ENCODE results near the gene ZAR1. TPM values are rescaled to one million over a fixed set of nuclear protein-coding genes. Genes with fewer than 3 reads are reported as not detected.

The ZAR1 gene
- total and polyA plus RNA-seq, 7 donors: not detected

GRCh38 chr4:48467891-48468290, 22.2 kb upstream of the ZAR1 start:
- Histone ChIP-seq H3K27me3 (no peaks in the 10 kb centered on the region), H3K4me1 (no peaks in the 10 kb centered on the region), H3K36me3 (no peaks in the 10 kb centered on the region), H3K4me3 (no peak overlapping the region), H3K9me3 (no peaks in the 10 kb centered on the region), H3K27ac (no peak overlapping the region)
- intact Hi-C loops (cut with DNase I): no loop called here
- 67 to 76% methylated on average over 4 to 5 of the region's 5 CpGs for WGBS, 2 donors
- no peak for DNase-seq
- TF ChIP-seq POLR2AphosphoS5 (IDR thresholded peaks at IDR 0.05): no peak
- TF ChIP-seq CTCF (IDR thresholded peaks at IDR 0.05): no peak
- TF ChIP-seq POLR2A (IDR thresholded peaks at IDR 0.05): no peak
- no peak for TF ChIP-seq EP300 (IDR thresholded peaks at IDR 0.05)

GRCh38 chr4:48470137-48470536, 19.9 kb upstream of the ZAR1 start:
- DNase-seq: no peak
- Histone ChIP-seq H3K27me3 (no peaks in the 10 kb centered on the region), H3K9me3 (no peaks in the 10 kb centered on the region), H3K4me1 (no peaks in the 10 kb centered on the region), H3K4me3 (no peak overlapping the region), H3K27ac (no peak overlapping the region), H3K36me3 (no peaks in the 10 kb centered on the region)
- TF ChIP-seq POLR2AphosphoS5 (IDR thresholded peaks at IDR 0.05): no peak
- TF ChIP-seq POLR2A (IDR thresholded peaks at IDR 0.05): no peak
- no peak for TF ChIP-seq EP300 (IDR thresholded peaks at IDR 0.05)
- no peak for TF ChIP-seq CTCF (IDR thresholded peaks at IDR 0.05)
- intact Hi-C loops (cut with DNase I): no loop called here
- WGBS, 2 donors: 78 to 94% methylated on average over 1 of the region's 1 CpG

- Histone ChIP-seq H3K27me3 (no peaks in the 10 kb centered on the region), H3K27ac (no peak overlapping the region), H3K36me3 (no peaks in the 10 kb centered on the region), H3K9me3 (no peaks in the 10 kb centered on the region), H3K4me3 (no peak overlapping the region), H3K4me1 (no peaks in the 10 kb centered on the region)
- WGBS, 2 donors: 34 to 44% methylated on average over 2 of the region's 2 CpGs
- no peak for DNase-seq
- intact Hi-C loops (cut with DNase I): no loop called here
- TF ChIP-seq POLR2A (IDR thresholded peaks at IDR 0.05): no peak
- no peak for TF ChIP-seq POLR2AphosphoS5 (IDR thresholded peaks at IDR 0.05)
- no peak for TF ChIP-seq EP300 (IDR thresholded peaks at IDR 0.05)
- TF ChIP-seq CTCF (IDR thresholded peaks at IDR 0.05): no peak
Observed at GRCh38 chr4:48470570-48470969, 19.5 kb upstream of the ZAR1 start.

- no peak for DNase-seq
- WGBS, 2 donors: 84 to 87% methylated on average over 1 of the region's 1 CpG
- Histone ChIP-seq H3K27ac (no peak overlapping the region), H3K9me3 (no peaks in the 10 kb centered on the region), H3K4me1 (no peaks in the 10 kb centered on the region), H3K27me3 (no peaks in the 10 kb centered on the region), H3K36me3 (no peaks in the 10 kb centered on the region), H3K4me3 (no peak overlapping the region)
- TF ChIP-seq EP300 (IDR thresholded peaks at IDR 0.05) (no peak), CTCF (IDR thresholded peaks at IDR 0.05) (no peak), POLR2AphosphoS5 (IDR thresholded peaks at IDR 0.05) (no peak), POLR2A (IDR thresholded peaks at IDR 0.05) (no peak)
- intact Hi-C loops (cut with DNase I): no loop called here
Observed at GRCh38 chr4:48472794-48473193, 17.3 kb upstream of the ZAR1 start.

- peaks cover 0 to 3% (median 0%) of the 10 kb centered on the region in 3 donors for H3K27me3 ChIP-seq
- WGBS, 2 donors: 92 to 94% methylated on average over 6 of the region's 6 CpGs
- H3K36me3 ChIP-seq: no peaks in the 10 kb centered on the region
- no peak overlapping the region for H3K27ac ChIP-seq
- TF ChIP-seq POLR2A (IDR thresholded peaks at IDR 0.05) (no peak), POLR2AphosphoS5 (IDR thresholded peaks at IDR 0.05) (no peak), EP300 (IDR thresholded peaks at IDR 0.05) (no peak), CTCF (IDR thresholded peaks at IDR 0.05) (no peak)
- intact Hi-C loops (cut with DNase I): no loop called here
- no peak for DNase-seq
- no peak overlapping the region for H3K4me3 ChIP-seq
- no peaks in the 10 kb centered on the region for H3K9me3 ChIP-seq
- no peaks in the 10 kb centered on the region for H3K4me1 ChIP-seq
Observed at GRCh38 chr4:48475770-48476169, 14.3 kb upstream of the ZAR1 start.

All from sigmoid colon (tissue), 7 donors.